Stimulated activated CD8-positive, alpha-beta memory T cell treated with anti-CD3 and anti-CD28 coated beads, Interleukin-4, amount 100 ng/mL, for 4 hours (primary cell): ENCODE data around the gene VPS35.

ENCODE experiments used
- DNase-seq, 2 donors: peaks; one replicate each; pipeline ENCODE4 v3.0.0-alpha.2; 2020; ENCODE audit warnings: low read depth in 2 of 2, low spot score in 1 of 2

Gene VPS35

GRCh38 chr16:46620266-46621005 lies 68.5 kb downstream of the VPS35 start:
- DNase-seq = no peak

GRCh38 chr16:46618516-46618915 lies 70.5 kb downstream of the VPS35 start:
- DNase-seq = no peak

- DNase-seq = no peak
These were observed 75.0 kb downstream of the VPS35 start for GRCh38 chr16:46614006-46614405.

- no peak for DNase-seq
These were observed 75.6 kb downstream of the VPS35 start for GRCh38 chr16:46613352-46613751.

- DNase-seq = no peak
These were observed 76.9 kb downstream of the VPS35 start for GRCh38 chr16:46612121-46612520.

GRCh38 chr16:46607529-46607928 lies 81.4 kb downstream of the VPS35 start:
- DNase-seq = no peak

GRCh38 chr16:46606231-46606630 lies 82.7 kb downstream of the VPS35 start:
- DNase-seq = no peak
